ENCODE results near the gene HSH2D.

DNA sequence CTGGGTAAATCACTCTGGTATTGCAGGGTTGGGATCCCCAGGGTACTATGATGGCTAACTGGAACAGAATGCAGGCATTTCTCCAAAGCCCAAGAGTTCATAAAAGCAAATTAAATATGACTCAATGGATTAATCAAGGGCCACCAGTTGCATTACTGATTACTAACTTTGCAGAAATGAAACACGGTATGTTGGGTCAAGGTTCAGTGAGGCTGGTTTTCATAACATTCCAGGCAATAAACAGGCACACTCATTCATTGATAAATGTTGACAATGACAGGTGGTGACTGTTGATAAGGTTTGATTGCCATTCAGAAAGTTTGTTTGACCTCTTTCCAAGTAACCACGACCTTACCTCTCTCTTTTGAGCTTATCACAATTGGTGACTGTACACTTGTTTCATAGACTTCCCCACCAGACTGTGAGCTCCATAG is 53.7 kb downstream of the HSH2D start:
- no peak for TF ChIP-seq EZH2 (IDR thresholded peaks at IDR 0.05; ENCODE audit: insufficient read depth, low read length)
- TF ChIP-seq, protein P1, sequence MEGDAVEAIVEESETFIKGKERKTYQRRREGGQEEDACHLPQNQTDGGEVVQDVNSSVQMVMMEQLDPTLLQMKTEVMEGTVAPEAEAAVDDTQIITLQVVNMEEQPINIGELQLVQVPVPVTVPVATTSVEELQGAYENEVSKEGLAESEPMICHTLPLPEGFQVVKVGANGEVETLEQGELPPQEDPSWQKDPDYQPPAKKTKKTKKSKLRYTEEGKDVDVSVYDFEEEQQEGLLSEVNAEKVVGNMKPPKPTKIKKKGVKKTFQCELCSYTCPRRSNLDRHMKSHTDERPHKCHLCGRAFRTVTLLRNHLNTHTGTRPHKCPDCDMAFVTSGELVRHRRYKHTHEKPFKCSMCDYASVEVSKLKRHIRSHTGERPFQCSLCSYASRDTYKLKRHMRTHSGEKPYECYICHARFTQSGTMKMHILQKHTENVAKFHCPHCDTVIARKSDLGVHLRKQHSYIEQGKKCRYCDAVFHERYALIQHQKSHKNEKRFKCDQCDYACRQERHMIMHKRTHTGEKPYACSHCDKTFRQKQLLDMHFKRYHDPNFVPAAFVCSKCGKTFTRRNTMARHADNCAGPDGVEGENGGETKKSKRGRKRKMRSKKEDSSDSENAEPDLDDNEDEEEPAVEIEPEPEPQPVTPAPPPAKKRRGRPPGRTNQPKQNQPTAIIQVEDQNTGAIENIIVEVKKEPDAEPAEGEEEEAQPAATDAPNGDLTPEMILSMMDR (IDR thresholded peaks at IDR 0.05; ENCODE audit: insufficient read depth, low read depth, low read length), result no peak

All from astrocyte (in vitro differentiated cells and primary cell).